IPS DF 19.7 (cell line): ENCODE data around the gene ADCY2.

Experiments
- DNase-seq: peaks from one replicate; pipeline ENCODE4 v3.0.0-alpha.2; 2013; ENCODE audit warnings: low read depth, low spot score

The ADCY2 gene

GRCh38 chr5:7663808-7664207 lies 267.9 kb downstream of the ADCY2 start:
- peak; percentile 50 for DNase-seq

- no peak for DNase-seq
Measured at GRCh38 chr5:7664208-7664607, 268.3 kb downstream of the ADCY2 start.

GRCh38 chr5:7667216-7667767 lies 271.4 kb downstream of the ADCY2 start:
- no peak for DNase-seq

- DNase-seq: no peak
Measured at GRCh38 chr5:7668161-7668560, 272.2 kb downstream of the ADCY2 start.

- DNase-seq: no peak
Measured at GRCh38 chr5:7668627-7669026, 272.7 kb downstream of the ADCY2 start.

- DNase-seq: no peak
Measured at GRCh38 chr5:7671381-7671993, 275.5 kb downstream of the ADCY2 start.

- no peak for DNase-seq
Measured at GRCh38 chr5:7673658-7674057, 277.7 kb downstream of the ADCY2 start.

GRCh38 chr5:7676455-7676854 lies 280.5 kb downstream of the ADCY2 start:
- DNase-seq: no peak

GRCh38 chr5:7678030-7678429 lies 282.1 kb downstream of the ADCY2 start:
- DNase-seq: no peak

- DNase-seq: no peak
Measured at GRCh38 chr5:7679663-7680062, 283.7 kb downstream of the ADCY2 start.

GRCh38 chr5:7680260-7680659 lies 284.3 kb downstream of the ADCY2 start:
- DNase-seq: no peak

- DNase-seq: no peak
Measured at GRCh38 chr5:7682379-7682778, 286.4 kb downstream of the ADCY2 start.

GRCh38 chr5:7683753-7684152 lies 287.8 kb downstream of the ADCY2 start:
- DNase-seq: no peak

GRCh38 chr5:7684826-7685225 lies 288.9 kb downstream of the ADCY2 start:
- DNase-seq: no peak

GRCh38 chr5:7686794-7687193 lies 290.9 kb downstream of the ADCY2 start:
- DNase-seq: no peak

GRCh38 chr5:7690557-7690956 lies 294.6 kb downstream of the ADCY2 start:
- DNase-seq: no peak

GRCh38 chr5:7705261-7705660 lies 309.3 kb downstream of the ADCY2 start:
- no peak for DNase-seq

GRCh38 chr5:7705736-7706135 lies 309.8 kb downstream of the ADCY2 start:
- no peak for DNase-seq

GRCh38 chr5:7706256-7706655 lies 310.3 kb downstream of the ADCY2 start:
- no peak for DNase-seq

GRCh38 chr5:7714119-7714518 lies 318.2 kb downstream of the ADCY2 start:
- no peak for DNase-seq

GRCh38 chr5:7714697-7715096 lies 318.8 kb downstream of the ADCY2 start:
- no peak for DNase-seq

GRCh38 chr5:7717691-7718090 lies 321.8 kb downstream of the ADCY2 start:
- no peak for DNase-seq

GRCh38 chr5:7728076-7728475 lies 332.1 kb downstream of the ADCY2 start:
- no peak for DNase-seq
